Smooth muscle cell (in vitro differentiated cells): ENCODE results near the gene CCDC127. TPM values are rescaled to one million over a fixed set of nuclear protein-coding genes. Genes with fewer than 3 reads are reported as not detected.

Experiments
- DNase-seq: peaks from one replicate; lab custom pipeline; 2025; ENCODE audit not compliant: unreplicated experiment; lab: John Stamatoyannopoulos, UW
- H2AFZ ChIP-seq: fragments of 200-600 bp; sonication (generic); 2 replicates; pipeline ENCODE4 v1.6.0; 2016; ENCODE audit warnings: antibody characterized with exemption, low read depth, mild to moderate bottlenecking
- H3F3A ChIP-seq: fragments of 200-600 bp; sonication (generic); 2 replicates; pipeline ENCODE4 v1.6.0; 2017; ENCODE audit warnings: antibody characterized with exemption, low read depth
- H3K27ac ChIP-seq: fragments of 200-600 bp; sonication (generic); 2 replicates; pipeline ENCODE4 v1.5.1; 2016; ENCODE audit warnings: low read depth, mild to moderate bottlenecking
- H3K27me3 ChIP-seq: fragments of 200-600 bp; sonication (generic); 2 replicates; pipeline ENCODE4 v1.6.1; 2016; ENCODE audit warnings: low read depth, mild to moderate bottlenecking
- H3K36me3 ChIP-seq: fragments of 200-600 bp; sonication (generic); 2 replicates; pipeline ENCODE4 v1.5.1; 2016; ENCODE audit warnings: low read depth
- H3K4me1 ChIP-seq: fragments of 200-600 bp; sonication (generic); 2 replicates; pipeline ENCODE4 v1.5.1; 2016; ENCODE audit warnings: low read depth
- H3K4me2 ChIP-seq: fragments of 200-600 bp; sonication (generic); 2 replicates; pipeline ENCODE4 v1.6.0; 2016; ENCODE audit warnings: mild to moderate bottlenecking
- H3K4me3 ChIP-seq: fragments of 200-600 bp; sonication (generic); 2 replicates; pipeline ENCODE4 v1.5.1; 2016; ENCODE audit warnings: mild to moderate bottlenecking
- H3K79me2 ChIP-seq: fragments of 200-600 bp; sonication (generic); 2 replicates; pipeline ENCODE4 v1.6.0; 2016; ENCODE audit warnings: low read depth, mild to moderate bottlenecking
- H3K9ac ChIP-seq: fragments of 200-600 bp; sonication (generic); 2 replicates; pipeline ENCODE4 v1.6.0; 2016; ENCODE audit warnings: low read depth
- H3K9me3 ChIP-seq: fragments of 200-600 bp; sonication (generic); replicated peaks from 2 replicates; pipeline ENCODE4 v1.5.1; 2016; ENCODE audit warnings: low read depth
- H4K20me1 ChIP-seq: fragments of 200-600 bp; sonication (generic); 2 replicates; pipeline ENCODE4 v1.6.0; 2016; ENCODE audit warnings: low read depth
- whole genome bisulfite sequencing: methylation state at CpG from one replicate; pipeline ENCODE4 v1.1.7; 2016; ENCODE audit warnings: low lambda C conversion rate; 5-methylcytosine and 5-hydroxymethylcytosine counted together
- polyA plus RNA-seq: library from polyadenylated mRNA; unstranded; fragments of >200 nt; fragmentation: Nextera tagmentation; extraction: Ambion mirVana; gene quantifications from 2 replicates; pipeline ENCODE4 v1.2.1, GENCODE V29; 2016
- total RNA-seq: library from RNA; depleted of rRNA; stranded (reverse); fragments of >200 nt; gene quantifications from 2 replicates; pipeline ENCODE4 v1.2.3, GENCODE V29; 2014
- TF ChIP-seq, protein P1 (sequence below): fragments of 200-600 bp; sonication (generic); IDR thresholded peaks from 2 replicates; pipeline ENCODE4 v1.5.1; 2017; ENCODE audit warnings: borderline replicate concordance, mild to moderate bottlenecking, antibody characterized with exemption; ENCODE audit not compliant: insufficient read depth, poor library complexity, severe bottlenecking

CCDC127 gene
- total and polyA plus RNA-seq, 2 experiments from 2014 or later, result 2.8 to 8.6 TPM

DNA sequence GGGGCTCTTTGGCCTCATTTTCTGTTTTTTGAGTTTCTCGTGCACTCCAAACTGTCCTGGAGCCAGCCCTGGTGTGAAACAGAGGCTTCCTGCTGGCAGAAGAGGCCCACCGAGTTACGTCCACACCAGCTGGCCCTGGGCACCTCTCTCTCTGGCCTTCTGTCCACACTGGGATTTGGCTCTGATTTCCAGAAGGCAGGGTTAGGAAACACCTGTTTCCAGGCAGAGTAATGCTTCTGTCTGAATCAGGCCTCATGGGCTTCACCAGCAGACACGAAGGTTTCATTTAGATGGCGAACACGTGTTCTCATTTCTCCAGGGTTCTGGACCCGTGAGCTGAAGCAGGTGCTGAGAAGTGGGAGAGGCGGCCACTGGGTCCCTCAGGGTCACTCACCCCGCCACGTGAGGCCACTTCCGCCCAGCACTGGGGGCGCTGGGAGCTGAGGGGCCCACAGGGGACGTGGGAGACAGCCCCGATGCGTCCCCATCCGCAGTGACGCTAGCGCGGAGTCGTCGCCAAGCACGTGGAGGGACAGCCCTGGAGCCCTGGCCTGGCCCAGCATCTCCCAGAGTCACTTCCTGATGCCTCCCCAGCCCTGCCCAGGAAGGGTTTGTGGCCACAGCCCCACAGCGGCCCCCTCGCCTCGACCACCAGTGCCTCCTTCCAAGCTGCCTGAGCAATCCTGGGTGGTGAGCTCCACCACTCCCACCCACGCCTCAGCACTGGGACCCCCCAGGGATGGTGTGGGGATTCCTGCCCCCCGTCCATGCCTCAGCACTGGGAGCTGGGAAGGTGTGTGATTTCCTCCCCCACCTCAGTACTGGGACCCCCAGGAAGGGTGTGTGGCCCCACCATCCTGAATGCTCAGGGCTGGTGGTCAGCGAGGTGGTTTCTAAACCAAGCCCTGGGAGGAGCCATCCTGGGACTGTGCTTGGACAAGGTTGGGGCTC, 31.6 kb downstream of the CCDC127 start:
- Histone ChIP-seq H2AFZ (no peak overlapping the region), H3K27me3 (no peaks in the 10 kb centered on the region), H3F3A (no peaks in the 10 kb centered on the region), H3K4me1 (peaks cover 3% of the 10 kb centered on the region), H3K4me2 (no peak overlapping the region), H3K9me3 (no peaks in the 10 kb centered on the region), H3K4me3 (no peak overlapping the region), H3K36me3 (no peaks in the 10 kb centered on the region), H3K79me2 (no peaks in the 10 kb centered on the region), H4K20me1 (no peaks in the 10 kb centered on the region), H3K27ac (no peak overlapping the region), H3K9ac (no peak overlapping the region)
- no peak for DNase-seq
- 94% methylated on average over 28 of the region's 28 CpGs for WGBS
- TF ChIP-seq, protein P1, sequence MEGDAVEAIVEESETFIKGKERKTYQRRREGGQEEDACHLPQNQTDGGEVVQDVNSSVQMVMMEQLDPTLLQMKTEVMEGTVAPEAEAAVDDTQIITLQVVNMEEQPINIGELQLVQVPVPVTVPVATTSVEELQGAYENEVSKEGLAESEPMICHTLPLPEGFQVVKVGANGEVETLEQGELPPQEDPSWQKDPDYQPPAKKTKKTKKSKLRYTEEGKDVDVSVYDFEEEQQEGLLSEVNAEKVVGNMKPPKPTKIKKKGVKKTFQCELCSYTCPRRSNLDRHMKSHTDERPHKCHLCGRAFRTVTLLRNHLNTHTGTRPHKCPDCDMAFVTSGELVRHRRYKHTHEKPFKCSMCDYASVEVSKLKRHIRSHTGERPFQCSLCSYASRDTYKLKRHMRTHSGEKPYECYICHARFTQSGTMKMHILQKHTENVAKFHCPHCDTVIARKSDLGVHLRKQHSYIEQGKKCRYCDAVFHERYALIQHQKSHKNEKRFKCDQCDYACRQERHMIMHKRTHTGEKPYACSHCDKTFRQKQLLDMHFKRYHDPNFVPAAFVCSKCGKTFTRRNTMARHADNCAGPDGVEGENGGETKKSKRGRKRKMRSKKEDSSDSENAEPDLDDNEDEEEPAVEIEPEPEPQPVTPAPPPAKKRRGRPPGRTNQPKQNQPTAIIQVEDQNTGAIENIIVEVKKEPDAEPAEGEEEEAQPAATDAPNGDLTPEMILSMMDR, result no peak

DNA sequence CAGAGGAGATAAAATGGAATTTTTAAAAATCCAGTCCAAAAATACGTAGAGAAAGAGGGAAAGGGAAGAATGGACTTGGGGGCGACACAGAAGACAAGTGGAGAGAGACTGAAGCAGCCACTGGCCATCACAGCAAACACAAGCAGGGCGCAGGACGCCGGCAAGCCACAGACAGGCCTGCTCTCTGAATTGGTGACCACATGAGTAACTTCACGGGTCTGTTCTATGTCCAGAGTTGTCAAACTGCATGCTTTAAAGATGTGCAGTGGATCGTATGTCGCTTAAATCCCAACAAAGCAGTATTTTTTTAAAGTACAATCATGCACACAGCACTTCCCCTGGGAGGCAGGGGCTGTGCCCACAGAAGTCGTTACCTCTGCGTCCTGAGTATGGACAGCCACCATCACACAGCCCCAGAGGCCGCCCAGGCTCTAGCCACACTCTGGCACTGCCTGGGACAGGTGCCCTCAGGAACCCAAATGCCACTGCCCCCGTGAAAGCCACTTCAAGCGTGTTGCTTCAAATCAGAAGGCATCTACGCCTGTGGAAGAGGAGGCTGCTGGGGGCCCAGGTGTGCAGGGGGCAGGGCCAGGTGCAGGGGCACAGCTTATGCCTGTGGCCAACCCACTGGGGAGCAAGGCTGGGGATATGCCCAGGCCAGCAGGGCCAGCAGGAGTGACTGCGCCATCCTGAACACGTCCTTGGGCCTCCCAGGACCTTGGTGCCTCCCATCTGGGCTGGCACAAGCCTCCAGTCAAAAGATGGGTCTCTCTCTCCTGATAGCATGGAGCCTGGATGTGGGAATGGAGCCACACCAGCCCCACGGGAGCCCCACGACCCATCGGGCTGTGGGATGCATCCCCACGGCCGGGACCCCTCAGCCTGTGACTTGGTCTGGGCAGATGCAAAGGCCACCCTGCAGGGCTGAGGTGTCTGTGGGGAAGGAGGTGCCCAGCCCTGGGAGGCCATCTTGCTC, 32.6 kb downstream of the CCDC127 start:
- no peaks in the 10 kb centered on the region for H3K79me2 ChIP-seq
- no peaks in the 10 kb centered on the region for H3F3A ChIP-seq
- H3K4me3 ChIP-seq, result no peak overlapping the region
- no peaks in the 10 kb centered on the region for H3K36me3 ChIP-seq
- peaks cover 3% of the 10 kb centered on the region for H3K4me1 ChIP-seq
- H3K27me3 ChIP-seq, result no peaks in the 10 kb centered on the region
- H3K27ac ChIP-seq, result no peak overlapping the region
- no peaks in the 10 kb centered on the region for H3K9me3 ChIP-seq
- TF ChIP-seq, protein P1, result no peak
- H4K20me1 ChIP-seq, result no peaks in the 10 kb centered on the region
- H3K4me2 ChIP-seq, result peak overlapping the region; percentile 8
- 64% methylated on average over 21 of the region's 21 CpGs for WGBS
- H3K9ac ChIP-seq, result no peak overlapping the region
- H2AFZ ChIP-seq, result no peak overlapping the region
- no peak for DNase-seq

DNA sequence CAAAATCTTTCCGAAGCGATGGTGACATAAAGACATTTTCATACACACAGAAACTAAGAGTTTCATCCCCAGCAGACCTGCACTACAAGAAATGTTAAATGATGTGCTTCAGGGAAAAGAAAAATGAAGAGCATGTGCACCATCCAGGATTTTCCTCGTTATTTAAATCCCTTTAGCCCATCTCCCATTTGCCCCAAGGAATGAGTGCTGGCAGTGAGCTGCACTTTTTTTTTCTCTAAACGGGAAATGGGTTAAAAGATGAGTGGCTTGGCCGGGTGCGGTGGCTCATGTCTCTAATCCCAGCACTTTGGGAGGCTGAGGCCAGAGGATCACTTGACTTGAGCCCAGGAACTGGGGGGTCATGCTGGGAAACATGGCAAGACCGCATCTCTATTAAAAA, 33.5 kb downstream of the CCDC127 start:
- no peak overlapping the region for H3K4me2 ChIP-seq
- H3K4me3 ChIP-seq, result no peak overlapping the region
- no peaks in the 10 kb centered on the region for H3K9me3 ChIP-seq
- DNase-seq, result no peak
- no peaks in the 10 kb centered on the region for H3K36me3 ChIP-seq
- no peaks in the 10 kb centered on the region for H4K20me1 ChIP-seq
- no peaks in the 10 kb centered on the region for H3F3A ChIP-seq
- no peak overlapping the region for H3K27ac ChIP-seq
- TF ChIP-seq, protein P1, result no peak
- no peaks in the 10 kb centered on the region for H3K79me2 ChIP-seq
- H3K4me1 ChIP-seq, result peaks cover 3% of the 10 kb centered on the region
- no peak overlapping the region for H3K9ac ChIP-seq
- H2AFZ ChIP-seq, result no peak overlapping the region
- 67% methylated on average over 7 of the region's 7 CpGs for WGBS
- no peaks in the 10 kb centered on the region for H3K27me3 ChIP-seq
